GM13976 (cell line): Measurements from ENCODE around the gene TRIM39.

Experiments
- DNase-seq: peaks from one replicate; pipeline ENCODE4 v3.0.0; 2012; ENCODE audit warnings: low spot score
- CTCF ChIP-seq: IDR thresholded peaks from 2 replicates; pipeline ENCODE4 v1.5.1; 2012; ENCODE audit warnings: borderline replicate concordance, mild to moderate bottlenecking; ENCODE audit not compliant: insufficient read depth; ENCODE audit errors: extremely low read depth, missing control alignments, control extremely low read depth
- in situ Hi-C: fragments of 300-500 bp; cut with MboI; formaldehyde crosslinking; loops from one replicate; pipeline ENCODE4 v1.12.0; 2022; ENCODE audit warnings: low sequenced_read_pairs, mixed read lengths, inconsistent platforms; ENCODE audit not compliant: unreplicated experiment

Gene TRIM39

GRCh38 chr6:30349421-30350177 is 22.9 kb downstream of the TRIM39 start:
- TF ChIP-seq CTCF, result no peak
- in situ Hi-C loops, result no loop called here
- DNase-seq, result peak; percentile 36

DNA sequence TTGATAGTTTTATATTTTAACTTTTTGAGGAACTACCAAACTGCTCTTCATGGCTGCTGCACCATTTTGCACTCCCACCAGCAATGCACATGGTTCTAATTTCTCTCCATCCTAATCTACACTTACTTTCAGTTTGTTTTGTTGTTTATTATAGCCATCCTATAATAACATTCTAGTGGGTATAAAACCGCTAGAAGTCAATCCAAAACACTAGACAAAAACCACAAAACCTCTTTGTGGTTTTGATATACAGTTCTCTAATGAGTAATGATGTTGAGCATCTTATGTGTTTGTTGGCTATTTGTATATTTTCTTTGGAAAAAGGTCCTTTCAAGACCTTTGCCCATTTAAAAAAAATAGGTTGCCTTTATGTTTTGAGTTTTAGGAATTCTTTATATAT is 23.8 kb downstream of the TRIM39 start:
- in situ Hi-C loops, result no loop called here
- no peak for TF ChIP-seq CTCF
- DNase-seq, result no peak

DNA sequence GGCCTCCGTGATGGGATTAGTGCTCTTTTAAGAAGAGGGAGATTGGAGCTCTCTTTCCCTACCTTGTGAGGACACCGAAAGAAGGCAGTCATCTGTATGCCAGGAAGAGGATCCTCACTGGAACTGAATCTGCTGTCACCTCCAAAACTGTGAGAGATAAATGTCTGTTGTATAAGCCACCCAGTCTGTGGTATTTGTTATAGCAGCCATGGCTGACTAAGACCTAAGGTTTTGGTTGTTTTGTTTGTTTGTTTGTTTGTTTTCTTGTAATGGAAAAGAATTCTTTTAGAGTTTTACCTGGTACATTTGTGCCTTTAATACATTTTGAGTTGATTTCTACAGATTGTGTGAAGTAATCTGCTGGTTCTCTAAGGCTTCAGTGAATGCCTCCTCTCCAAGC is 25.8 kb downstream of the TRIM39 start:
- in situ Hi-C loops, result no loop called here
- DNase-seq, result no peak
- no peak for TF ChIP-seq CTCF

GRCh38 chr6:30355281-30355680 is 28.6 kb downstream of the TRIM39 start:
- no peak for TF ChIP-seq CTCF
- in situ Hi-C loops, result no loop called here
- no peak for DNase-seq

GRCh38 chr6:30356536-30356935 is 29.8 kb downstream of the TRIM39 start:
- no peak for TF ChIP-seq CTCF
- DNase-seq, result no peak
- in situ Hi-C loops, result no loop called here

GRCh38 chr6:30357678-30358540 is 31.2 kb downstream of the TRIM39 start:
- TF ChIP-seq CTCF, result peak; percentile 65
- DNase-seq, result peak; percentile 79
- in situ Hi-C loops, result no loop called here
